Activated T-cell treated with anti-CD3 and anti-CD28 coated beads, Interleukin-2, amount 50 U/mL, for 48 hours (primary cell): ENCODE results near the gene RFX4.
A peak's percentile ranks its signal among the peaks of the same experiment; 100 is the strongest.

Experiments
- DNase-seq, 2 experiments: peaks; one replicate each; pipeline ENCODE4 v3.0.0-alpha.2; 2020

The RFX4 gene

DNA sequence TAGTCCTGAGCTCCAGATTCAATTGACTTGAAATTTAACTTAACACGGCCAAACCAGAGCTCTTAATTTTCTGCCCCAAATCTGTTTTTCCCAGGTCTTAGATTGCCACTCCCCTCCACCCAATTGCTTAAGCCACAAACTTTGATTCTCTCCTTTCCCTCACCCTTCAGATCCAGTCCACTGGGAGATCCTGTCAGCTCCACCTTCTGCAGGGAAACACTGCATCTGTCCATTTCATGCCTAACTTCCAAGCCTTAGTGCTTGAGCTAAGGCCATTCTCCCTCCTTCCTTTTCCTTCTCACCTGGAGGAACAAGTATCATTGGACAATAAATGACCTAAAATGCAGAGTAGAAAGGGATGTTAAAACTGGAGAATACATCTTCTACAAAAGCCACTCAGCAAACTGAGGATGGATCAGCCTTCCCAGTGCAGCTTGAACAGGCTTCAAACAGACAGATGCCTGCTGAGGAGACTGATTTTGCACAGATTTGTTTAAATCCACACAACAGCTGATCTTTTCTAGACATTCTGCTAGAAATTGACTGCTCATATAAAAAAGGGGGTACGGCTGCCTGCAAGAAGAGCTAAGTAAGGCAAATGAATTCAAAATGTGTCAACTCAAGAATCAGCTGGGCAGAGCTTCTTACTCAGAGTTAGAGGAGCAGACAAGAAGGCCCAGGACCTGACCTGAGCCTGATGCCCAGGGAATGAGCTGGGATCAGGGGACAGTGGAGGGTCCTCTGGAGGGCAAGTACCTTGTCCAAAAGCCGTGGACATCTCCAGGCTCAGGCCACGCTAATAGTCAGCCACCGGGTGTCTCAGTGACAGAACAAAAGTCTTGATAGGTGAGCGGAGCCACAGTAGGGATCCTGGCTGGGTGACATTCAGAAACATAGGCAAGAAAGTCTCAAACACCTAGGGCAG is 110.4 kb downstream of the RFX4 start:
- DNase-seq: no peak

DNA sequence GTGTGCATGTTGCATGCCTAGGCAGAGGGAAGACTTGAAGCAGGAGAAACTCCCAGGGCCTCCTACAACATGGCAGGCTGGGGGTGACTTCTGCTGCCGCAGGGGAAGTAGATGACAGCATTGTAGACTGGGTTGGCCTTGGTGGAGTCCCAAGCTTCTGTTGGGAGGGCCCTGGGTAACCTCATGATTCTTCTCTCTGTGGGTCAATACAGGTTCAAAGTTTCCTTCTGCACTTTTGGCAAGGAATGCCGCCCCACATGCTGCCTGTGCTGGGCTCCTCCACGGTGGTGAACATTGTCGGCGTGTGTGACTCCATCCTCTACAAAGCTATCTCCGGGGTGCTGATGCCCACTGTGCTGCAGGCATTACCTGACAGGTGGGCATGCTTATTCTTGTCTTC is 113.3 kb downstream of the RFX4 start:
- no peak for DNase-seq

- no peak for DNase-seq
Observed at GRCh38 chr12:106696681-106697417, 114.0 kb downstream of the RFX4 start.

DNA sequence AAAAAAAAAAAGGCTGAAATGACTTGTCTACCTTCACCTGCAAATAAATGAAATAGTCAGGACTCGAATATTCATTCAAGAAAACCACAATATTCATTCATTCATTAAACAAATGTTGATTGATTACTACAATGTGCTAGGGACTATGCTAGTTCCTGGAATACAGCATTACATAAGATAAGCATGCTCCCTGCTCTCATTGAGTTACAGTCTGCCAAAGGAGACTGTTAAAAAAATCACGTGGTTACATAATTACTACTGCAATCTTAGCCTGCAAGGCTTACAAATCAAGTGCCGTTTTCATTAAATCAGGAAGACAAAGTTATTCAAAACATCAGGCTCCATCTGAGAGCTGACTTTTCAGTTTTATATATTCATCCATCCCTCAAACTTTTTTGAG is 121.3 kb downstream of the RFX4 start:
- no peak for DNase-seq

GRCh38 chr12:106705971-106706370 is 123.2 kb downstream of the RFX4 start:
- no peak for DNase-seq

GRCh38 chr12:106709068-106709511 is 126.3 kb downstream of the RFX4 start:
- DNase-seq: no peak

- no peak for DNase-seq
Observed at GRCh38 chr12:106710143-106710893, 127.5 kb downstream of the RFX4 start.

- DNase-seq: no peak
Observed at GRCh38 chr12:106711316-106711715, 128.5 kb downstream of the RFX4 start.

DNA sequence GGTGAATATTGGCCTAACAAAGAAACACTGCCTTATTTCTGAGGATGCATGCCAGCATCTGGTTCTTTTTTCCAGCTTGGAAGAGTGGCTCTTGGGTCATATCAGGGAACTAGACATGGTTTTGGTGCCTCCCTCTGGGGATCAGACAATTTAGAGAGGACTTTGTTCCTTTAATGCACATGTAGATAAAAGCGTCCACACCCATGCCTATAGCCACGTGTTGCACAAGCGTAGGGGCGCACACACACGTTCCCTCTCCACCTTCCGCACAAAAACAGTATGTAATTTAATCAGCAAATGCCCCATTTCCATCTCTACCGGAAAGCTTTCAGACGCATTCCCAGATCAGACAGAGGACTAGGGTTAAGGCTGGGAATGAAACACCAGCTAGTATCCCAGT is 130.0 kb downstream of the RFX4 start:
- DNase-seq: no peak

DNA sequence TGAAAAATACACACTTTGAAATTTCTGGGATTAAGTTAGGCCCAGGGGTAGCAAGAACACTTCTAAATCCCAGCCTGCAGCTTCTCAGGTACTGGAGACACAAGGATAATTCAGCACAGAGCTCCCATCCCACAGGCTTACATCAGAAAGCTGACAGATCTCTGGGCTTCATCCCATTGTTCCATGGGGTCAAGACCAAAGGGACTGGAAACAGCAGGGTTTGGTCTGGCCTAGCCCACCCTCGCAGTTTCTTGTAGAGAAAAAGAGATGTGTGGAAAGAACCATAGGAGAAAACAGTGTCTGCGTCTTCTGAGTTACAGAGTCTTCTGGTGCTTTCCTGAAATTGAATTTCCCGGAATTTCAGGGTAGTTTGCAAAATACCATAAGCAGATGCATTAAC is 132.1 kb downstream of the RFX4 start:
- no peak for DNase-seq

DNA sequence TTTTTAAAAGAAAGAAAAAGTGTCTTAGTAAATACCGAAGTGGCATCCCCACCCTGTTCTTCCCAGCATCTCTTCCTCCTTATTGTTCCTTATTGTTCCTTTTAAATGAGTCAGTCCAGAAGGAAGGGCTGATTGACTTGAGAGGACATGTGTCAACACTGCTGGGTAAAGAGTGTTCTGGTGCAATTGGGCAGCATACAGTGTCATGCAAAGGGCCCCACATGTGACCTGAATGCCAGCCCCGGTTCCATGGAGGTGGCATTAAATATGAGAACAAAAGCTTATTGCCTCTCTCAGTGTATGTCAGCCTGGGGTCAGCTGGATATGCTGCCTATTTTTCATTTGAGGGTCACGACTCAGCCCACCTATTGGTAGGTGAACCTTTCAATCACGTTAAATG is 132.8 kb downstream of the RFX4 start:
- no peak for DNase-seq

- DNase-seq: no peak
Observed at GRCh38 chr12:106717673-106718072, 134.9 kb downstream of the RFX4 start.

- DNase-seq: no peak
Observed at GRCh38 chr12:106719879-106720278, 137.1 kb downstream of the RFX4 start.

DNA sequence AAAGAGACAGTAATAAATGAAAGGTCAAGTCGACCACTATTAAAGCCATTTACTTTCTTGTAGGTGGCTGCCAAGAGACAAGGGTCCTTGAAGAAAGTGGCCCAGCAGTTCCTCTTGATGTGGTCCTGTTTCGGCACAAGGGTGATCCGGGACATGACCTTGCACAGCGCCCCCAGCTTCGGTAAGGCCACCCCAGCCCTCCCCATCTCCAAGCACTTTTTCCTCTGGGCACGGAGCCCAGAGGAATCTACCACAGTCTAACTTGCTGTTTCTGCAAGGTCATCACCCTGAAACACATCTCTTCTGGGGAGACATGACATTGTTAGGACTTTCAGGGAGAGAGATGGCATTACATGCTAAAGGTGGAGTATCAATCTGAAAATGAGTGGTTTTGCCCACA is 137.9 kb downstream of the RFX4 start:
- no peak for DNase-seq

DNA sequence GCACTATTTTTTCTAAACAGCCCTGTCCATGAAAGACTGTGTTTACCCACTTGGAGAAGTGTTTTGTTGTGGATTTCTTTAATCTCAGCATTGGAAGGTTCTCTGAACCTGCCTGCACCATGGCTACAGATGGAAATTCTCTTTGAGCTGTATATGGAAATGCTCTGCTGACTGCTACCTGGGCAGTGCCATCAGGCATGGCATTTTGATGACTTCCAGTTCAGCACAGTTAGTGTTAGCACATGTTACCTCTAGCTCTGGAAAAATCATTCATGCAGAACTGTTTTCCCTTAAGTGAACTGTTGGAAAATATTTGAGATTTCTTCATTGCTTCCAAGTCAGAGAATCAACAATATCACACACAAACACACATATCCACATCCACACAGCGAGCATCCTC is 139.1 kb downstream of the RFX4 start:
- no peak for DNase-seq

- no peak for DNase-seq
Observed at GRCh38 chr12:106722837-106723236, 140.0 kb downstream of the RFX4 start.

GRCh38 chr12:106723416-106723815 is 140.6 kb downstream of the RFX4 start:
- no peak for DNase-seq

DNA sequence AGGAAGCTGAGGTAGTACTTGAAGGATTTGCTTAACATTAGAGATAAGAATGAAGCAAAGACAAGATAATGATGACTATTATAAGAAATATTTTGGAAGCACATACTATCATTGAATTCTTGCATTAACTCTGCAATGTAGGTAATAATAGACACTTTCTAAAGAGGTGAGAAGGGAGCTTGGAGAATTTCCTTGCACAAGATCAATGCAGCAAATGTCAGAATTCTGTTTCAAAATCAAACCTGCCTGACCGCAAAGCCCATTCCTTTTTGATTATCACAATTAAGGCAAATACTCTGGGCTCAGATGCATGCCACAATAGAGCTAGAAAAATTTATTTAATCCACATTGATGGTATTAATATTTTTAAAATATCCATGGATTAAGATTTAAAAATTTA is 141.3 kb downstream of the RFX4 start:
- DNase-seq: no peak

DNA sequence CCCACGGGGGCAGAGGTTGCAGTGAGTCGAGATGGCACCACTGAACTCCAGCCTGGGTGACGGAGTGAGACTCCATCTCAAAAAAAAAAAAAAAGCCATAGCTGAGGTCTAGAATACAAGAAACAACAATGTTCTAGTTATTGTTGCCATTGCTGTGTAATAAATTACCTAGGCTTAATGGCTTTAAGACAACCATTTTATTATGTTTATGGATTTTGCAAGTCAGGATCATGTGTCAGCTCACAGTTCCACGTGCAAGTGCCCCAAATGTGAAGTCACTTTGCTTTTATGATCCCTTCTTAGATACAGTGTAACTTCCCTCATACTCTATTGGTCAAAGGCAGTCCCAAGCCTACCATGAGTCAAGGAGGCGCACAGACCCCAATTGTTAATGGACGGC is 142.1 kb downstream of the RFX4 start:
- DNase-seq: no peak

- DNase-seq: peak; percentile 37 to 38
Observed at GRCh38 chr12:106726603-106727202, 143.9 kb downstream of the RFX4 start.

GRCh38 chr12:106729611-106730010 is 146.8 kb downstream of the RFX4 start:
- DNase-seq: no peak

DNA sequence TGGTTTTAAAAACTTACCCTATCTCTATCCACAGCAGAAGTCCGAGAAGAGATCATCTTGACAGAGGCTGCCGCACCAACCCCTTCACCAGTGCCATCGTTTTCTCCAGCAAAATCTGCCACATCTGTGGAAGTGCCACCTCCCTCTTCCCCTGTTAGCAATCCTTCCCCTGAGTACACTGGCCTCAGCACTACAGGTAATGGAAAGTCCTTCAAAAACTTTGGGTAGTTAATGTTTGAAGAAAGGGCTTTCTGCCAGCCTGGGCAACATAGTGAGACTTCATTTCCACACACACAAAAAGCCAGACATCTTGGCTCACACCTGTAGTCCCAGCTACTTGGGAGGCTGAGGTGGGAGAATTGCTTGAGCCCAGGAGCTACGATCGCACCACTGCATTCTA is 150.1 kb downstream of the RFX4 start:
- no peak for DNase-seq

DNA sequence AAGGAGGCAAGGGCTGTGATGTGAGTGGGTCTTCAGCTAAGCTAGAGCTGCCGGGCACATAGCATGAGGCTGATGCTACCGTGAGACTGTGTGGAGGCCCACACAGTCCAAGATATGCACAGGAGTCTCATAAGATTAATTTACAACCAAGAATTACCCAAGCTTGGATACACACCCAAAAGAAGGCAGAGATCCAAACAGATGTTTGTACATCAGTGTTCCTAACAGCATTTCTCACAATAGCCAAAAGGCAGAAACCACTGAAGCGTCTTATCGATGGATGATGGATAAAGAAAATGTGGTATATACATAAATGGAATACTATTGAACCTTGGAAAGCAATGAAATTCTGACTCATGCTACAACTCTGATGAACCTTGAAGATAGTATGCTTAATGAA is 150.9 kb downstream of the RFX4 start:
- DNase-seq: no peak
